ENCODE measurements around the gene WEE1.

The WEE1 gene

DNA sequence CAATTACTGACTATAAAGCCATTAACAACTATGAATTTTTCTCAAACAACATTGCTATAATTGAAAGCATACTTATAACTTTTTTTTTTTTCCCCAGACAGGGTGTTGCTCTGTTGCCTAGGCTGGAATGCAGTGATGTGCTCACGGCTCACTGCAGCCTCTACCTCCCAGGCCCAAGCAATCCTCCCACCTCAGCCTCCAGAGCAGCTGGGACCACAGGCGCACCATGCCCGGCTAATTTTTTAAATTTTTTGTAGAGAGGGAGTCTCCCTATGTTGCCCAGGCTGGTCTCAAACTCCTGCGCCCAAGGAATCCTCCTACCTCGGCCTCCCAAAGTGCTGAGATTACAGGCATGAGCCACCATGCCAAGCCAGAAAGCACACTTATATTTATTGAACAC lies 6.1 kb upstream of the WEE1 start:
- no peak for DNase-seq

DNA sequence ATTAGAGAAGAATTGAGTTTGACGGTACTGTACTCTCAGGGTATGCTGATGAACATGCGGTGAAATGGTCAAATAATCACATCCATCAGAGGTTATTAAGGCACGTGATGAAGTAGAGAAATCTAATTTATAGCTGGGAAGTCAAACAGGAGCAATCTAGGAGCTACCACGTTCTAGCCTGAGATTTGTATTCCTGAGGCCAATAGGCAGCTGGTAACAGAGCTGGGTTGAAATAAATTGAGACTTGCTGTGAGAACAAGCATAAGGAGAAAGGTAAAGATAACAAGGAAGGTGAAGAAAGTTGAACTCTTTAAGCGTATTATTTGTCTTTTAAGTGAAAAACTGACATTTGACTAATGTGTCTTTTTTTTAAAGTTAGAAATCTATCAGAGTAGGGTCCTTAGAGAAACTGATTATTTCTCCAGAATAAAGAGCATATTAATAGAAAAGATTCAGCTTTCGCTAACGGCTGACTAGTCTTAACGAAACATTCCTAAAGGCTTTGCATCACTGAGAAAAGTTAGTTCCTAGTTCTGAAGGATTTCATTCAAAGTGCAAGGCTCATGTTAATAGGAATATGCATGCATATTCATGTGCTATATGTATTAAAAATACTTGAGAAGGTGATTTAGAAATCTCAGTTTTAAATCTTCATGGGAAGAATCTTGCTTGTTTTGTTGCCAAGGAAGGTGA lies 5.2 kb upstream of the WEE1 start:
- DNase-seq = no peak

DNA sequence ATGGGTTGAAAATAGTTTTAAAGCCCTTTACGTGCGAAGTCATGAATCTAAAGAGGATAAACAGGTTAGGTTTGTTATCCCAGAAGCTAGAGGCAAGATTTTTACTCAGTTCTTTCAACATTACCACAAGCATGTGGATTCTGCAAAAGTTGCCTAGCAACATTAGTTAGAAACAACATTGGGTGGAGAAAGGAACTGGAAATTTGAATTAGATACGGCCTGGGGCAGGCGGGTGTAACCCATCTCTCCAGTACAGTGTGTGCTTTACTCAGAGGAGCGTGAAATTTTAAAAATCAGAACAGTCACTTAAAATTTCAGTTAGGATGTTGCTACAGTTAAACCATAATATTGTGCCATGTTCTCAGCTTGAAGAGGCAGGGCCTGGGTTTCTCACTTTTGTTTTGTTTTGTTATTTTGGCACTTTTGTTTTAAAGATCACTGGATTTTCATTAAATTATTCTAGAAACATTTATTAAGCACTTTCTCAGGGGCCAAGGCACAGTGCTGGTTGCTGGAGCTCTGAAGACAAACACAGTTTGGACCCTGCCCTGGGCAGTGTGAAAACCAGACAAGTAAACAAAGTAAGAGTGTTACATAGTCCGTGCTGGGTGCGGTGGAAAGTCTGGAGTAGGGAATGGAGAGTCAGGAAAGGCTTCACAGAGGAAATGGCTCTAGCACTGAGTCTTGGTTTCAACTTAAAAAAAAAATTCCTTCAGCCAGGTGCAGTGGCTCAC lies 4.4 kb upstream of the WEE1 start:
- DNase-seq = no peak

DNA sequence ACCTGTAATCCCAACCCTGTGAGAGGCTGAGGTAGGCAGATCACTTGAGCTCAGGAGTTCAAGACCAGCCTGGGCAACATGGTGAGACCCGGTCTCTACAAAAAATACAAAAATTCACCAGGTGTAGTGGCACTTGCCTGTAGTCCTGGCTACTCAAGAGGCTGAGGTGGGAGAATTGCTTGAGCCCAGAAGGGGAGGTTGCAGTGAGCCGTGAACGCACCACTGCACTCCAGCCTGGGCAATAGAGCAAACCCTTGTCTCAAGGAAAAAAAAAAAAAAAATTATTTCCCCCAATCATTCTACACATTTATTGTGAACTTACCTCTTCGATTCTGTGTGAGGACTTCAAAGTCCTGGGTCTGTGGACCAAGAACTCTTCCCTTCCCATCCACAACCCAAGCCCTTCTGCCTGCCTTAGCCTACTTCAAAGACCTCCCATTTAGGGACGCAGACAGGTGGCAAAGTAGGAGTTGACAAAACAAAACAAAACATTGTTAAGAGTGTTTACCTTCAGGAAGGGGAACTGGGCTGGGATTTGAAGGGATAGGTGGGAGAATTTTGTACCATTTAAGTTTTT lies 3.8 kb upstream of the WEE1 start:
- no peak for DNase-seq

DNA sequence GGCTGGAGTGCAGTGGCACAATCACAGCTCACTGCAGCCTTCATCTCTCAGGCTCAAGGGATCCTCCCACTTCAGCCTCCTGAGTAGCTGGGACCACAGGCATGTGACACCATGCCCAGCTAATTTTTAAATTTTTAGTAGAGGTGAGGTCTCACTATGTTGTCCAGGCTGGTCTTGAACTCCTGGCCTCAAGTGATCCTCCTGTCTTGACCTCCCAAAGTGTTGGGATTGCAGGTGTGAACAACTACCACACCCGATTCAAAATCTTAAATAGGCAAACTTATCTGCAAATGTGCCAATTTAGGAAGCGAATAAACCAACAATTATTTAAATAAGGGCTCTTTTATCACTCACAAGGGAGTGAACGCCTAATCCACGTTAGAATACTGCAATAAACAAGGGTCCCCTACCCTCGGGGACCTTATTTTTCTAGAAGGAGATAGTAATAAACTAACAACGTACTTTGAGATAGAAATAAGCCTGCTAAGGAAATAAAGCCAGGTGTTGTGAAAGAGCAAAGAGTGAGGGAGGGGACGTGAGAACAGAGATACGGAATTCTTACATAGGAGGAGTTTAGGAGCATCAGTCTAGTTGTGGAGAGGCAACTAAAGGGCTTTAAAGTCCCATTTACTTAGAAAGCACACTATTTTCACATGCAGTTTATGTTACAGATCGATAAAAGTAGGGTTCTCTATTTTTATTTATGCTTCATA lies 3.0 kb upstream of the WEE1 start:
- DNase-seq = no peak

DNA sequence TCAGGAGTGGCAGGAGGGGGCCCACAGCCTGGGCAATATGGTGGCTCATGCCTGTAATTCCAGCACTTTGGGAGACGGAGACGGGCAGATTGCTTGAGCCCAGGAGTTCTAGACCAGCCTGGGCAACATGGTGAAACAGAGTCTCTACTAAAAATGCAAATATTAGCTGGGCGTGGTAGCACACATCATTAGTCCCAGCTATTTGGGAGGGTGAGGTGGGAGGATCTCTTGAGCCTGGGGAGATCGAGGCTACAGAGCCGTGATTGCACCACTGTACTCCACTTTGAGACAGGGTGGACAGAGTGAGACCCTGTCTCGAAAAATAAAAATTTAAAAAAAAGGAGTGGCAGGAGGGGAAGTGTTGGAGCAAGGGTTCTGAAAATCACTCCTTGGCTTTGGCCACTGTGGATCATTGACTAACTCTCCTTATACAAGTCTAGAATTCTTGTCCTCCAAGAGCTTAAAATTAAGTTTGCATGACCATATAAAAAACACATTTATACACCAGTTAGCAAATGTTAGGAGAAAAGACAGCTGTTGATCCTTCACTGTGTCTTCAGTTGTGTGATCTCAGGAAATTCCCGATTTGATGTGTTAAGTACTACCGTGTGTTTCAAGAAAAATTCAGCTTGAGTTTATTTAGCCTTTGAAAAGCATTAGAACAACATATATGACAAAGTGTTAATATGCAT lies 2.3 kb upstream of the WEE1 start:
- no peak for DNase-seq

DNA sequence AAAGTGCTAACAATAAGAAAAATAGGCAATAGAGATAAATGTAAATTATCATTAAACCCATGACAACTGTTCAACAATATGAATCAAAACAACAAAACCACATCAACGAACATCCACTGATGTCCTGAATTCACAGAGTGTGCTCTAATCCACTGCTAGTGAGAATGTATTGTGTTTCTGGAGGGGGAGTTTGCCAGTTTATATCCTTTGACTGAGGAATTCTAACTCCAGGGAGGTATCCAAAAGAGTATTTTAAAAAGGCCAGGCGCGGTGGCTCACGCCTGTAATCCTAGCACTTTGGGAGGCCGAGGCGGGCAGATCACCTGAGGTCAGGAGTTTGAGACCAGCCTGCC lies 1.7 kb upstream of the WEE1 start:
- DNase-seq = no peak

DNA sequence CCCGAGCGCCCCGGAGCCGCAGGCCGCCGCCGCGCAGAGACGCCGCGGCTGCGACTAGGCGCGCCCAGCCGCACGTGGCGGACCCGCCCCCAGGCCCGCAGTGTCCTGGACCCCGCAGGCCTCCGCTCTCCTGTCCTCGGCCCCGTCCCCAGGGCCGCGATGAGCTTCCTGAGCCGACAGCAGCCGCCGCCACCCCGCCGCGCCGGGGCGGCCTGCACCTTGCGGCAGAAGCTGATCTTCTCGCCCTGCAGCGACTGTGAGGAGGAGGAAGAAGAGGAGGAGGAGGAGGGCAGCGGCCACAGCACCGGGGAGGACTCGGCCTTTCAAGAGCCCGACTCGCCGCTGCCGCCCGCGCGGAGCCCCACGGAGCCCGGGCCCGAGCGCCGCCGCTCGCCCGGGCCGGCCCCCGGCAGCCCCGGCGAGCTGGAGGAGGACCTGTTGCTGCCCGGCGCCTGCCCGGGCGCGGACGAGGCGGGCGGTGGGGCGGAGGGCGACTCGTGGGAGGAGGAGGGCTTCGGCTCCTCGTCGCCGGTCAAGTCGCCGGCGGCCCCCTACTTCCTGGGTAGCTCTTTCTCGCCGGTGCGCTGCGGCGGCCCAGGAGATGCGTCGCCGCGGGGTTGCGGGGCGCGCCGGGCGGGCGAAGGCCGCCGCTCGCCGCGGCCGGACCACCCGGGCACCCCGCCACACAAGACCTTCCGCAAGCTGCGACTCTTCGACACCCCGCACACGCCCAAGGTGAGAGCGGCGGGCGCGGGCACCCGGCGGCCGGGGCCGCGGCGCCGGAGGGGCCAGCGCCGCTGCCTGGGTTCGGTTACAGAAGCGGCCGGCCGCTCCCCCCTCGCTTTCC lies 528 bp downstream of the WEE1 start:
- DNase-seq = peak in 1 of 6 experiments; percentile 54

DNA sequence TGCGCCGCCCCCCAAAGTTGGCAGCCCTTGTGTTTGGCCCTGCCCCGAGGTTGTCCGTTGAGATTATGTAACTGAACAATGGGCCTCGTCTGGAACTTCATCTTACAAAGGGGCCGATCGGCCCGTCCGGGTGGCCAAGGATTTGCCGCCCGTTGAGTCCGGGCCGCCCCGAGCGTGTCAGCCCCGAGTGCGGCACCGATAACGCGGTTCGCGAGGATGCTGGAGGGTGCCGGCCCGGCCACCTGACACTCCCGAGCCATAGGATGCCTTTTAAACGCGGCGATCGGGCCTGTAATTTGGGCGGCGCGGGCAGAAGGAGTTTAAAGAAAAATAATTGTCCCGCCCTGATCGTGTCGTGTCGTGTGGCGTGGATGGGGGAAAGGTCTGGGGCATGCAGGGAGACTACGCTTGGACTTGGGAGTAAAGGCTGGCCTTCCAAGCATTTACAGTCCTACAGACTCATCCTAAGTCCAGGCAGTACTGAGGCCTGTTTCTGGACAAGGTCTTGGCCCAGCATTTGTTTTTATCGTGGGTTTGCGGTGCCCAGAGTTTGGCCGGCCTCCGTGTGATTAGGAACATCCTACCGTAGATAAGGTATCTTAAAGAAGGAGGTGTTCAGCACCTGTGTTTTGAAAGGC lies 1.3 kb downstream of the WEE1 start:
- peak in 2 of 6 experiments; percentile 10 to 16 for DNase-seq

DNA sequence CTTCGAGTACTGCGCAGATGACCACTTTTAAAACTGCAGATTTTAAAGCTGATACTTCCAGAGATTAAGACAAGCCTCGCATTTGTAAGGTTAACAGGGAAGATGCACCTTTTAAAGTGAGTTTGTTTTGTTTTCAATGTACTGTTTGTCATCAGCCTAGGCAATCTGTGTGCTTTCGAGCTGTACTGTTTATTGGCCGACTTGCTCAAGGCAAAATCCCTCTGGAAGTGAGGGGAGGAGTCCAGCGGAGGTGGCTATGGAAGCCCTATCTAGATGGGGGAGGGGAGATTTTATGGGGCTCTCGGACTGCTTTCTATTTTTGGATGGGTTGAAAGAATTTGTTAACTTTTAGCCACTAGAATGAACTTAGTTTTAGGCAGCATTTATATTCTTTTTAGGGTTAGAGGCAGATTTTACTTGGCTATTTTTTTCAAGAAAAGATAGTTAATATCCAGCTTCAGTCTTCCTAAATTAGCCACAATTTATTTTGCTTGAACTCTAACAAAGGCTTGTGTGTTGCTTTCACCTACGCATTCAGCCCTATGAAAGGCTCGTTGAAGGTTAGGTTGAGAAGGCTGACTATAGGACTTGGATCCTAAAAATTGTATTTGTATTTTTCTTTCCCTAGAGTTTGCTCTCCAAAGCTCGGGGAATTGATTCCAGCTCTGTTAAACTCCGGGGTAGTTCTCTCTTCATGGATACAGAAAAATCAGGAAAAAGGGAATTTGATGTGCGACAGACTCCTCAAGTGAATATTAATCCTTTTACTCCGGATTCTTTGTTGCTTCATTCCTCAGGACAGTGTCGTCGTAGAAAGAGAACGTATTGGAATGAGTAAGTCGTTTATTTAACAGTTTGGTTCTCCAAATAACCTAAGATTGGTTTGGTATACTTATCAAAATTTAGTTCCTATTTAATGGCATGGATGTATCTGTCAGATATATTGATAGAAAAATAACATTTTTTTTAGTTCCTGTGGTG lies 2.1 kb downstream of the WEE1 start:
- no peak for DNase-seq

DNA sequence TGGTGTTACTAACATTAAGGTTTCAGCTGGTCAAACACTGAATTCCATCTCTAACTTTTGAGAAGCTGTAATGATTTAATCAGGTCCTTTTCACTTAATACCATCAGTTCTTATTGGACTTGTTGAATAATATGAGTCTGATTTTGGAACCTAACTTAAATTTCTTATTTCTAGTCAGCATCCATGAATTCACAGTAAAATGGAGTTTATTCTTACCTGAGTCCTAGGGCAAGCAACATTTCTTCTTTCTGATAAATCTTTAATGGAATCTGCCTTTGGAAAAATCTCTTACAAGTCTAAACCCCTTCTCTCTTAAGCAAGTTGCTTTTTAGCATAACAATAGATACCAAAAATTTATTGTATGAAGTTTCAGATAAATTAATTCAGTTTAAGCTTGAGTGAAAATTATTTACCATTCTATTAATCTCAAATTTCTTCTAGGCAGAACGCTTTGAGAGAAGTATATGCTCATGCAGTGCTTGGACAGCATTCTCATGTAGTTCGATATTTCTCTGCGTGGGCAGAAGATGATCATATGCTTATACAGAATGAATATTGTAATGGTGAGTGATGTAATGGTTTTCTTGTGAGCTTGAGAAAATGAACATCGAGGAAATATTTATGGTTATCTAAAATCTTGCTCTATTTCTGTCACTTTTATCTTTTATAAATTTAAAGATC lies 3.4 kb downstream of the WEE1 start:
- no peak for DNase-seq

DNA sequence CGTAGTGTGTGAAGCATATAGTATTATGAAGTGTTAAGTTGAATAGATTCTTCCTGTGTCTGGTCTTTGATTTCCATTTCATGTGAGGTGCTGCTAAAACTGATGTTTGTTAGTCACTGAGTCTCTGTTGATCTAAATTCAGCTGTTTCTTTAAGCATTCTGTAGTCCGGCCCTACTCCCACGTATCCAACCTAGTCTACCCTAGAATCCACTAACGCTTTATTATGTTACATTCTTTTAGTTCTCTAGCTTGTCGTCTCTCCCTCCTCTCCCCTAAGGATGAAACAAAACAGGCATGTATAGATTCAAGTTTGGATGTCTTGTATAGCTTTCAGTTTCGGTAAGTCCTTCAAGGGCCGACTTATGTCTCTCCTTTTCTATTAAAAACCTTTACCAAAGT lies 4.1 kb downstream of the WEE1 start:
- no peak for DNase-seq

DNA sequence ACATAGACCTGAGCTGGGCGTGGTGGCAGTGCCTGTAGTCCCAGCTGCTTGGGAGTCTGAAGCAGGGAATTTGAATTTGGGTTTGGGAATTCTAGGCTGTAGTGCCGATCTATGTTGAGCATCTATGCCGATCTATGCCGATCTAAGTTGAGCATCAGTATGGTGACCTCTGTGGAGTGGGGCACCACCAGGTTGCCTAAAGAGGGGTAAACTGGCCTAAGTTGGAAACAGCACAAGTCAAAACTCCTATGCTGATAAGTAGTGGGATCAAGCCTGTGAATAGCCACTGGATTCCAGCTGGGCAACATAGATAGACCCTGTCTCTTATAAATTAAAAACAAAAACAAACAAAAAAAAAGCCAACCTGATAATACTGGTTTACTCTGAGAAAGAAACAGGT lies 7.4 kb downstream of the WEE1 start:
- no peak for DNase-seq

DNA sequence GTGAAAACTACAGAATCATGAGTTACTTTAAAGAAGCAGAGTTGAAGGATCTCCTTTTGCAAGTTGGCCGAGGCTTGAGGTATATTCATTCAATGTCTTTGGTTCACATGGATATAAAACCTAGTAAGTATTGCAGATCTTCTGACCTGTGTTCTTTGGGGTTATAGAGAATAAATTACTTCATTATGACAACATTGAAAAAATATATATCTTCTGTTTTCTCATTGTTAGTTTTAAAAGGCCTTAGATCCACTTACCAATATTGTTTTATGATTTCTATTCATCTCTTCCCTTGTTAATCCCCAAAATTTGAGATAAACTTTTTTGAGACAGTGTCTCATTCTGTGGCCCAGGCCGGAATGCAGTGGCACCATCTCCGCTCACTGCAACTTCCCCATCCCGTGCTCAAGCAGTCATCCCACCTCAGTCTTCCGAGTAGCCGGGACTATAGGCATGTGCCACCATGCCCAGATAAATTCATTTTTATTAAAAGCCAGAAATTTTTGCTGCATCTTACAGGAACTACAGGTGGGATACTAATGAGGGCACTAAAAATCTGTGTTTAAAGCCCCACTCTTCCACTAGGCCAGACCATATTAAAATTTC lies 8.2 kb downstream of the WEE1 start:
- no peak for DNase-seq

DNA sequence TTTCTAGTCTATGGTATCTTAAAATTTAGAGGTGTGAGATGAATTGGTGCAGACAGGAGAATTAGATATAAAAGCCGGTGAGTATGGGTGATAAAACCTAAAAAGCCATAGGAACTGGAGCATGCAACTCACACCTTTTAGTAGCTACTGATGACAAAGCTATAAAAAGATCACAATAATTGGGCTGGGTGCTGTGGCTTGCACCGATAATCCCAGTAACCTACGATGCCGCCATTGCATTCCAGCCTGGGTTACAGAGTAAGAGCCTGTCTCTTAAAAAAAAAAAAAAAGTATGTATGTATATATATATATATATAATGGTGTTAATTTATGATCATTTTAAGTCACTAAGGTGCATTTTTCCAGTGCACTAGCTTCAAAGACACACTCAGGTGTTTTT lies 17.2 kb downstream of the WEE1 start:
- no peak for DNase-seq

DNA sequence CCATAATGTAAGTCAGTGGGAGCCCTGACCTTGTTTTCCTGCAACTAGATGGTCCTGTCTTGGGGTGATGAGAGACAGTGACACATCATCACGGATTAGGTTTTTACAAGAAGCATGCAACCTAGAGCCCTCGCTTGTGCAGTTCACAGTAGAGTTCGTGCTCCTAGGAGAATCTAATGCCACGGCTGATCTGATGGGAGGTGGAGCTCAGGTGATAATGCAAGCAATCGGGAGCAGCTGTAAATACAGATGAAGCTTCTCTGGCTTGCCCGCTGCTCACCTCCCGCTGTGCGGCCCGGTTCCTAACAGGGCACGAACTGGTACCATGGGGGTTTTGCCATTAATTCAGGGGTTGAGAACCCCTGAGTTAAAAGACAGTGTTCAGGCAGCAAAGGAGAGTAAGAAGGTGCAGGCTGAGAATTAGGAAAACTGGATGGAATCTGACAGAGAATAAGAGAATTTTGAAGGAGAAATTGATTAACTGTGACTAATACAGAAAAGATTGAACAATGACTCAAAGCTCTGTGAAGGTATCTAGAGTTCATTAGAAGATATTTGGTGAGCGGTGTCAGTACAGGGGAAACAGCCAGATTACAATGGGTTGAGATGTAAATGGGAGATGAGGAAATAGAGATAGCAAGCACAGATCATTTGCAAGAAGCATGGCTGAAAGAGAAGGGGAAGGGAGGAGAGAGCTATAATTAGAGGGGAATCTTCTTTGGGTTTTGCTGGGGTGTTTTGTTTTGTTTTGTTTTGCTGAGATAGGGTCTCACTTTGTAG lies 21.0 kb downstream of the WEE1 start:
- no peak for DNase-seq

DNA sequence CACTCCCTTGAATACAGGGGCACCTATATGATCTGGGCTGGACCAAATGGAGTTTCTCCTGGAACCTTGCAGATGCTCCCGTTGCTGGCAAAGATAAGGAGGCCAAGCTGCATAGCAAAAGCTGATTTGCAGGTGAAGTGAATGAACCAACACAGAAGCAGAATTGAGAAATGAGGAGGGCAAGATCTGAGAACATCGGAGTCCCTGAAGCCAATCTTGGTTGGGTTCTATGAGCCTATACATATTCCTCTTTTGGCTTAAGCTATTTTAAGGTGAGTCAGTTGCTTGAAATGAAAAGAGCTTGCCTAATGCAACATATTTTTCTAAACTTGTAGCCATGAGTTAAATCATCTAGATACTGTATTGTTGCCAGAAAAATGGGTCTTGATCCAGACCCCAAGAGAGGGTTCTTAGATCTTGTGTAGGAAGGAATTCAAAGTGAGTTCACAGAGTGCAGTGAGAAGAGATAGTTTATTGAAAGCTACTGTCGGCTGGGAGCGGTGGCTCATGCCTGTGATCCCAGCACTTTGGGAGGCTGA lies 23.5 kb downstream of the WEE1 start:
- no peak for DNase-seq

DNA sequence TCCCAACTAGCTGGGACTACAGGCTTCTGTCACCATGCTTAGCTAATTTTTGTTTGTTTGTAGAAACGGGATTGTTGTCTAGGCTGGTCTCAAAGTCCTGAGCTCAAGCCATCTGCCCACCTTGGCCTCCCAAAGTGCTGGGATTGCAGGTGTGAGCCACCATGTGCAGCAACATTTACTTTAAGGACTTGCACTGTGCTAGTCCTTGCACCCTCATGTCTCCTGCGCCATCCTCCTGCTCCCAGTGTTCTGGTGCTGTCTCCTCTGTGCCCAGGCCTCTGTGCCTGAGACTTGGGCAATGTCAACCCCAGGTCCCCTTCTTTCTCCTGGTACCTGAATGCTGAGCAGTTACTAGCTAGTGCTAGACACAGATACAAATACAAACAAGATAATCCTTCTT lies 26.7 kb downstream of the WEE1 start:
- no peak for DNase-seq
